Neural cell (in vitro differentiated cells): Measurements from ENCODE around the gene PTTG1IP. TPM values are rescaled to one million over a fixed set of nuclear protein-coding genes. Genes with fewer than 3 reads are reported as not detected.

Experiments used
- H2AFZ ChIP-seq: fragments of 200-600, 300-800 bp; sonication (generic), shearing (Covaris generic); 2 replicates; pipeline ENCODE4 v1.6.0; 2014; ENCODE audit warnings: low read depth, mild to moderate bottlenecking, antibody characterized with exemption, low read length, moderate library complexity
- H3F3A ChIP-seq: fragments of 200-600 bp; shearing (Covaris generic); 2 replicates; pipeline ENCODE4 v1.6.1; 2016; ENCODE audit warnings: mild to moderate bottlenecking, moderate library complexity, mixed read lengths, antibody characterized with exemption, low read length; ENCODE audit not compliant: insufficient read depth, poor library complexity, severe bottlenecking
- H3K27ac ChIP-seq: fragments of 200-600, 300-800 bp; sonication (generic), shearing (Covaris generic); 2 replicates; pipeline ENCODE4 v1.5.1; 2014; ENCODE audit warnings: mild to moderate bottlenecking, low read length, moderate library complexity
- H3K27me3 ChIP-seq: fragments of 300-800, 200-600 bp; sonication (generic), shearing (Covaris generic); 2 replicates; pipeline ENCODE4 v1.6.0; 2014; ENCODE audit warnings: mild to moderate bottlenecking, low read depth, low read length, moderate library complexity; ENCODE audit not compliant: insufficient read depth
- H3K36me3 ChIP-seq: fragments of 300-800, 200-600 bp; sonication (generic), shearing (Covaris generic); 2 replicates; pipeline ENCODE4 v1.5.1; 2014; ENCODE audit warnings: mild to moderate bottlenecking, antibody characterized with exemption, low read length, moderate library complexity; ENCODE audit not compliant: insufficient read depth
- H3K4me2 ChIP-seq: fragments of 300-800, 200-600 bp; sonication (generic), shearing (Covaris generic); 2 replicates; pipeline ENCODE4 v1.6.0; 2014; ENCODE audit warnings: mild to moderate bottlenecking, low read length
- H3K4me3 ChIP-seq: fragments of 300-800, 200-600 bp; sonication (generic), shearing (Covaris generic); 2 replicates; pipeline ENCODE4 v1.5.1; 2014; ENCODE audit warnings: mild to moderate bottlenecking, low read length, moderate library complexity
- H3K79me2 ChIP-seq: fragments of 200-600 bp; shearing (Covaris generic); replicated peaks from 2 replicates; pipeline ENCODE4 v1.6.0; 2014; ENCODE audit warnings: mild to moderate bottlenecking, low read length, moderate library complexity; ENCODE audit not compliant: insufficient read depth
- H3K9ac ChIP-seq: fragments of 300-800, 200-600 bp; sonication (generic), shearing (Covaris generic); 2 replicates; pipeline ENCODE4 v1.6.1; 2016; ENCODE audit warnings: mild to moderate bottlenecking, low read length, mixed read lengths
- H3K9me2 ChIP-seq: fragments of 200-600 bp; shearing (Covaris generic); 2 replicates; pipeline ENCODE4 v1.6.1; 2016; ENCODE audit warnings: mild to moderate bottlenecking, low read length, mixed read lengths; ENCODE audit not compliant: insufficient read depth
- H3K9me3 ChIP-seq: fragments of 200-600, 300-800 bp; sonication (generic), shearing (Covaris generic); 2 replicates; pipeline ENCODE4 v1.6.1; 2016; ENCODE audit warnings: mild to moderate bottlenecking, mixed run types, low read length, moderate library complexity, mixed read lengths
- H4K20me1 ChIP-seq: fragments of 200-600 bp; shearing (Covaris generic); 2 replicates; pipeline ENCODE4 v1.6.1; 2016; ENCODE audit warnings: mild to moderate bottlenecking, mixed run types; ENCODE audit not compliant: insufficient read depth
- CTCF ChIP-seq: fragments of 450-650 bp; IDR thresholded peaks from 2 replicates; pipeline ENCODE4 v1.5.1; 2014; ENCODE audit warnings: antibody characterized with exemption, mild to moderate bottlenecking, moderate library complexity; ENCODE audit not compliant: poor library complexity, severe bottlenecking
- EP300 ChIP-seq: fragments of 450-650 bp; conservative IDR thresholded peaks from 2 replicates; pipeline ENCODE4 v1.6.1; 2014; ENCODE audit warnings: antibody characterized with exemption, mild to moderate bottlenecking, moderate library complexity; ENCODE audit not compliant: poor library complexity, severe bottlenecking
- EZH2 ChIP-seq: fragments of 200-600, 300-800 bp; shearing (Covaris generic), sonication (generic); IDR thresholded peaks from 2 replicates; pipeline ENCODE4 v1.6.1; 2014; ENCODE audit warnings: antibody characterized with exemption, low read length, borderline replicate concordance, mild to moderate bottlenecking; ENCODE audit not compliant: insufficient read depth, poor library complexity, severe bottlenecking
- MXI1 ChIP-seq: fragments of 450-650 bp; conservative IDR thresholded peaks from 2 replicates; pipeline ENCODE4 v1.6.1; 2014; ENCODE audit warnings: antibody characterized with exemption, mild to moderate bottlenecking; ENCODE audit not compliant: poor library complexity, severe bottlenecking
- POLR2AphosphoS5 ChIP-seq: IDR thresholded peaks from 2 replicates; pipeline ENCODE4 v1.6.1; 2012
- RAD21 ChIP-seq: fragments of 450-650 bp; conservative IDR thresholded peaks from 2 replicates; pipeline ENCODE4 v1.6.1; 2014; ENCODE audit warnings: antibody characterized with exemption, mild to moderate bottlenecking, moderate library complexity
- REST ChIP-seq: IDR thresholded peaks from 2 replicates; pipeline ENCODE4 v1.6.1; 2012; ENCODE audit warnings: borderline replicate concordance
- SMC3 ChIP-seq: fragments of 450-650 bp; conservative IDR thresholded peaks from 2 replicates; pipeline ENCODE4 v1.6.1; 2014; ENCODE audit warnings: antibody characterized with exemption, mild to moderate bottlenecking, moderate library complexity; ENCODE audit not compliant: poor library complexity
- TAF1 ChIP-seq: IDR thresholded peaks from 2 replicates; pipeline ENCODE4 v1.6.1; 2012; ENCODE audit warnings: low read depth
- polyA plus RNA-seq: library from polyadenylated mRNA; depleted of rRNA; stranded (reverse); fragments of >200 nt; gene quantifications from 2 replicates; pipeline ENCODE4 v1.2.3, GENCODE V29; 2014

Gene PTTG1IP
- polyA plus RNA-seq, 1 donor from 2014 or later: 152 TPM

GRCh38 chr21:44888581-44889550 lies 15.4 kb upstream of the PTTG1IP start:
- no peaks in the 10 kb centered on the region for H3F3A ChIP-seq
- no peaks in the 10 kb centered on the region for H3K36me3 ChIP-seq
- H3K27me3 ChIP-seq: no peaks in the 10 kb centered on the region
- H3K4me2 ChIP-seq: no peak overlapping the region
- no peaks in the 10 kb centered on the region for H3K9me2 ChIP-seq
- H3K9ac ChIP-seq: no peak overlapping the region
- no peak for TF ChIP-seq SMC3
- no peak for TF ChIP-seq CTCF
- TF ChIP-seq POLR2AphosphoS5: no peak
- TF ChIP-seq EZH2: no peak
- TF ChIP-seq RAD21: no peak
- no peak for TF ChIP-seq TAF1
- TF ChIP-seq MXI1: no peak
- TF ChIP-seq EP300: no peak
- no peak for TF ChIP-seq REST
- no peaks in the 10 kb centered on the region for H3K79me2 ChIP-seq
- no peaks in the 10 kb centered on the region for H3K9me3 ChIP-seq
- no peak overlapping the region for H3K4me3 ChIP-seq
- H2AFZ ChIP-seq: no peak overlapping the region
- H3K27ac ChIP-seq: no peak overlapping the region
- H4K20me1 ChIP-seq: no peaks in the 10 kb centered on the region

GRCh38 chr21:44887807-44888580 lies 14.5 kb upstream of the PTTG1IP start:
- no peak overlapping the region for H3K4me3 ChIP-seq
- H3K4me2 ChIP-seq: no peak overlapping the region
- H2AFZ ChIP-seq: no peak overlapping the region
- H3K9me2 ChIP-seq: no peaks in the 10 kb centered on the region
- H3F3A ChIP-seq: no peaks in the 10 kb centered on the region
- H3K36me3 ChIP-seq: no peaks in the 10 kb centered on the region
- no peak overlapping the region for H3K27ac ChIP-seq
- H3K27me3 ChIP-seq: no peaks in the 10 kb centered on the region
- no peaks in the 10 kb centered on the region for H4K20me1 ChIP-seq
- TF ChIP-seq EZH2: no peak
- TF ChIP-seq RAD21: no peak
- no peak for TF ChIP-seq MXI1
- no peak for TF ChIP-seq TAF1
- no peak for TF ChIP-seq REST
- TF ChIP-seq SMC3: no peak
- no peak for TF ChIP-seq POLR2AphosphoS5
- TF ChIP-seq CTCF: no peak
- TF ChIP-seq EP300: no peak
- no peaks in the 10 kb centered on the region for H3K9me3 ChIP-seq
- no peak overlapping the region for H3K9ac ChIP-seq
- H3K79me2 ChIP-seq: no peaks in the 10 kb centered on the region
